B cell (primary cell): ENCODE data around the gene TAF1B. TPM values are rescaled to one million over a fixed set of nuclear protein-coding genes. Genes with fewer than 3 reads are reported as not detected.

ENCODE experiments used
- ATAC-seq: fragments of 200-7000 bp; cut with Tn5 transposase; one replicate; pipeline ENCODE4 v1.10.0; 2021; ENCODE audit warnings: low read depth, mild to moderate bottlenecking, moderate number of reproducible peaks, moderate library complexity
- CTCF ChIA-PET: fragments of 350-600 bp; sonication (Branson Sonifier 250); formaldehyde crosslinking; loops from one replicate; lab custom pipeline; 2021; ENCODE audit warnings: antibody characterized with exemption, inconsistent platforms; lab: Charles Lee
- POLR2A ChIA-PET: fragments of 350-600 bp; sonication (Branson Sonifier 250); formaldehyde crosslinking; loops from one replicate; lab custom pipeline; 2021; ENCODE audit warnings: antibody characterized with exemption; lab: Charles Lee
- DNase-seq: peaks from one replicate; pipeline ENCODE4 v3.0.0; 2013
- H2AFZ ChIP-seq: 2 replicates; pipeline ENCODE4 v1.6.1; 2012; ENCODE audit warnings: mild to moderate bottlenecking, low read depth, low read length; ENCODE audit not compliant: insufficient read depth, poor library complexity, severe bottlenecking
- H3K27ac ChIP-seq, 2 donors: 1 replicate in 1 of 2; 2 replicates in 1 of 2; pipeline ENCODE4 v1.5.1; 2012 to 2013; ENCODE audit warnings: low read length in 2 of 2, mild to moderate bottlenecking in 2 of 2, moderate library complexity in 1 of 2
- H3K27me3 ChIP-seq, 4 experiments: fragments of 200-600 bp in 1 of 4; sonication (generic) in 1 of 4; replicated peaks in 1 of 4; 1 replicate in 2 of 4; 2 replicates in 2 of 4; pipeline versions ENCODE4 v1.6.1 to v1.7.0; 2013 to 2016; ENCODE audit warnings: low read length in 3 of 4, mild to moderate bottlenecking in 2 of 4, mixed read lengths in 1 of 4, moderate library complexity in 1 of 4; ENCODE audit not compliant: insufficient read depth in 4 of 4, control insufficient read depth in 3 of 4; ENCODE audit errors: control extremely low read depth in 1 of 4
- H3K36me3 ChIP-seq, 2 experiments: replicated peaks in 1 of 2; 1 replicate in 1 of 2; 2 replicates in 1 of 2; pipeline versions ENCODE4 v1.6.1 to v1.7.1; 2013; ENCODE audit warnings: low read length in 1 of 2; ENCODE audit not compliant: insufficient read depth in 2 of 2, control insufficient read depth in 1 of 2; ENCODE audit errors: control extremely low read depth in 1 of 2, extremely low read depth in 1 of 2
- H3K4me1 ChIP-seq, 2 donors: fragments of 200-600 bp in 1 of 2; sonication (generic) in 1 of 2; 1 replicate in 1 of 2; 2 replicates in 1 of 2; pipeline versions ENCODE4 v1.5.1 to v1.6.1; 2013 to 2017; ENCODE audit warnings: low read length in 2 of 2; ENCODE audit not compliant: control insufficient read depth in 2 of 2, insufficient read depth in 2 of 2
- H3K4me2 ChIP-seq: replicated peaks from 2 replicates; pipeline ENCODE3; 2012; ENCODE audit warnings: mild to moderate bottlenecking, low read depth, low read length; ENCODE audit not compliant: poor library complexity, severe bottlenecking
- H3K4me3 ChIP-seq, 5 experiments: fragments of 200-600 bp in 1 of 5; sonication (generic) in 1 of 5; 1 replicate in 3 of 5; 2 replicates in 2 of 5; pipeline versions ENCODE4 v1.5.1 to v1.7.0; 2011 to 2016; ENCODE audit warnings: low read length in 4 of 5, mild to moderate bottlenecking in 4 of 5, low read depth in 2 of 5, control low read depth in 1 of 5, moderate library complexity in 1 of 5; ENCODE audit not compliant: insufficient read depth in 1 of 5; ENCODE audit errors: control extremely low read depth in 1 of 5, extremely low read depth in 1 of 5
- H3K79me2 ChIP-seq: fragments of 200-600 bp; sonication (generic); one replicate; pipeline ENCODE4 v1.6.0; 2016; ENCODE audit warnings: low read length; ENCODE audit not compliant: control insufficient read depth, insufficient read depth
- H3K9ac ChIP-seq: fragments of 200-600 bp; sonication (generic); 2 replicates; pipeline ENCODE4 v1.6.1; 2017; ENCODE audit warnings: mild to moderate bottlenecking, low read length, moderate library complexity
- H3K9me3 ChIP-seq, 3 donors: one replicate each; pipeline versions ENCODE4 v1.6.1 to v1.7.1; 2013; ENCODE audit warnings: low read length in 2 of 3; ENCODE audit not compliant: control insufficient read depth in 2 of 3, insufficient read depth in 1 of 3; ENCODE audit errors: control extremely low read depth in 1 of 3
- H4K20me1 ChIP-seq: 2 replicates; pipeline ENCODE4 v1.6.0; 2012; ENCODE audit warnings: mild to moderate bottlenecking, low read length; ENCODE audit not compliant: insufficient read depth, control insufficient read depth, poor library complexity, severe bottlenecking
- H3K27ac Mint-ChIP-seq: one replicate; pipeline ENCODE4 v1.8.0; 2021; ENCODE audit warnings: mixed read lengths
- H3K27me3 Mint-ChIP-seq: one replicate; pipeline ENCODE4 v1.8.0; 2021; ENCODE audit warnings: mixed read lengths
- H3K4me1 Mint-ChIP-seq: one replicate; pipeline ENCODE4 v1.8.0; 2021; ENCODE audit warnings: mixed read lengths
- H3K4me3 Mint-ChIP-seq: one replicate; pipeline ENCODE4 v1.8.0; 2021; ENCODE audit warnings: mixed read lengths
- H3K9me3 Mint-ChIP-seq: one replicate; pipeline ENCODE4 v1.8.0; 2022; ENCODE audit warnings: mixed read lengths; ENCODE audit not compliant: insufficient read depth
- EZH2 ChIP-seq: IDR thresholded peaks from 2 replicates; pipeline ENCODE4 v1.6.1; 2012; ENCODE audit warnings: borderline replicate concordance, low read depth, mild to moderate bottlenecking, moderate library complexity, low read length; ENCODE audit not compliant: insufficient read depth, poor library complexity, severe bottlenecking
- whole genome bisulfite sequencing: methylation state at CpG from one replicate; pipeline ENCODE4 v1.1.5; 2013; ENCODE audit warnings: missing lambda C conversion rate; ENCODE audit not compliant: insufficient coverage; 5-methylcytosine and 5-hydroxymethylcytosine counted together
- intact Hi-C: fragments of 100-400 bp; cut with micrococcal nuclease; formaldehyde crosslinking; loops from one replicate; pipeline ENCODE4 v1.10.0; 2022
- polyA plus RNA-seq: library from polyadenylated mRNA; depleted of rRNA; stranded (reverse); fragments of >200 nt; gene quantifications from 2 replicates; pipeline ENCODE4 v1.2.3, GENCODE V29; 2012
- total RNA-seq, 2 donors: library from RNA; stranded (reverse); fragments of 120-200 nt in 1 of 2; gene quantifications; 1 replicate in 1 of 2; 2 replicates in 1 of 2; pipeline versions ENCODE4 v1.2.3 to v1.2.4, GENCODE V29; 2013 to 2022
- TF ChIP-seq, protein P1 (sequence below): fragments of 200-600 bp; IDR thresholded peaks from one replicate; pipeline ENCODE4 v1.8.0; 2022; ENCODE audit warnings: antibody characterized with exemption, mild to moderate bottlenecking

The TAF1B gene
- total and polyA plus RNA-seq, 2 donors (not counting 1 experiment from before 2014, with no cell fraction given), result 4.5 to 25.5 TPM

GRCh38 chr2:9879455-9880194 lies 36.4 kb downstream of the TAF1B start:
- Mint-ChIP-seq H3K27ac (no peak overlapping the region), H3K4me3 (no peak overlapping the region), H3K27me3 (no peaks in the 10 kb centered on the region), H3K9me3 (no peaks in the 10 kb centered on the region), H3K4me1 (no peaks in the 10 kb centered on the region)
- no peaks in the 10 kb centered on the region for H3K4me1 ChIP-seq
- WGBS, result 75% methylated on average over 5 of the region's 7 CpGs
- ChIA-PET POLR2A (no interaction called here), CTCF (no interaction called here)
- H3K27me3 ChIP-seq, result no peaks in the 10 kb centered on the region
- peaks cover 10 to 45% of the 10 kb centered on the region in 2 experiments for H3K36me3 ChIP-seq
- no peaks in the 10 kb centered on the region for H3K9me3 ChIP-seq
- no peak for TF ChIP-seq EZH2
- TF ChIP-seq, protein P1, sequence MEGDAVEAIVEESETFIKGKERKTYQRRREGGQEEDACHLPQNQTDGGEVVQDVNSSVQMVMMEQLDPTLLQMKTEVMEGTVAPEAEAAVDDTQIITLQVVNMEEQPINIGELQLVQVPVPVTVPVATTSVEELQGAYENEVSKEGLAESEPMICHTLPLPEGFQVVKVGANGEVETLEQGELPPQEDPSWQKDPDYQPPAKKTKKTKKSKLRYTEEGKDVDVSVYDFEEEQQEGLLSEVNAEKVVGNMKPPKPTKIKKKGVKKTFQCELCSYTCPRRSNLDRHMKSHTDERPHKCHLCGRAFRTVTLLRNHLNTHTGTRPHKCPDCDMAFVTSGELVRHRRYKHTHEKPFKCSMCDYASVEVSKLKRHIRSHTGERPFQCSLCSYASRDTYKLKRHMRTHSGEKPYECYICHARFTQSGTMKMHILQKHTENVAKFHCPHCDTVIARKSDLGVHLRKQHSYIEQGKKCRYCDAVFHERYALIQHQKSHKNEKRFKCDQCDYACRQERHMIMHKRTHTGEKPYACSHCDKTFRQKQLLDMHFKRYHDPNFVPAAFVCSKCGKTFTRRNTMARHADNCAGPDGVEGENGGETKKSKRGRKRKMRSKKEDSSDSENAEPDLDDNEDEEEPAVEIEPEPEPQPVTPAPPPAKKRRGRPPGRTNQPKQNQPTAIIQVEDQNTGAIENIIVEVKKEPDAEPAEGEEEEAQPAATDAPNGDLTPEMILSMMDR, result no peak
- ATAC-seq, result no peak
- H3K4me2 ChIP-seq, result no peak overlapping the region
- H3K27ac ChIP-seq, result no peak overlapping the region
- no peaks in the 10 kb centered on the region for H3K79me2 ChIP-seq
- no peak overlapping the region for H3K9ac ChIP-seq
- H2AFZ ChIP-seq, result no peak overlapping the region
- intact Hi-C loops, result no loop called here
- no peak for DNase-seq
- no peaks in the 10 kb centered on the region for H4K20me1 ChIP-seq
- no peak overlapping the region for H3K4me3 ChIP-seq

GRCh38 chr2:9883897-9884296 lies 40.6 kb downstream of the TAF1B start:
- POLR2A ChIA-PET, result no interaction called here
- Mint-ChIP-seq H3K27me3 (no peaks in the 10 kb centered on the region), H3K4me3 (no peak overlapping the region), H3K9me3 (no peaks in the 10 kb centered on the region), H3K27ac (no peak overlapping the region), H3K4me1 (no peaks in the 10 kb centered on the region)
- Histone ChIP-seq H3K4me3 (no peak overlapping the region), H3K27ac (no peak overlapping the region), H3K27me3 (no peaks in the 10 kb centered on the region), H3K9ac (no peak overlapping the region), H2AFZ (no peak overlapping the region), H3K36me3 (peaks cover 1 to 16% of the 10 kb centered on the region in 2 experiments), H3K79me2 (no peaks in the 10 kb centered on the region), H3K4me1 (no peaks in the 10 kb centered on the region), H3K4me2 (no peak overlapping the region), H4K20me1 (no peaks in the 10 kb centered on the region), H3K9me3 (peaks cover 3 to 5% (median 4%) of the 10 kb centered on the region in 3 donors)
- DNase-seq, result no peak
- no peak for TF ChIP-seq EZH2
- TF ChIP-seq, protein P1, result no peak
- intact Hi-C loops, result no loop called here
- ATAC-seq, result no peak
- 96% methylated on average over 17 of the region's 17 CpGs for WGBS
- CTCF ChIA-PET, result no interaction called here
